Astrocyte of the cerebellum (primary cell): ENCODE results near the gene EEFSEC.

ENCODE experiments used
- DNase-seq: peaks from one replicate; pipeline ENCODE4 v3.0.0-alpha.2; 2011; ENCODE audit warnings: low read depth
- H3K4me3 ChIP-seq: 2 replicates; pipeline ENCODE4 v1.5.1; 2011; ENCODE audit warnings: mild to moderate bottlenecking, low read depth, low read length, moderate library complexity
- in situ Hi-C: cut with HindIII; loops from 2 replicates; pipeline ENCODE4 v1.10.0; 2017; ENCODE audit warnings: low sequenced_read_pairs
- TF ChIP-seq, protein P1 (sequence below): IDR thresholded peaks from 2 replicates; pipeline ENCODE4 v1.5.1; 2012; ENCODE audit warnings: low read length, low read depth, moderate library complexity, mild to moderate bottlenecking; ENCODE audit errors: missing control alignments

The EEFSEC gene

DNA sequence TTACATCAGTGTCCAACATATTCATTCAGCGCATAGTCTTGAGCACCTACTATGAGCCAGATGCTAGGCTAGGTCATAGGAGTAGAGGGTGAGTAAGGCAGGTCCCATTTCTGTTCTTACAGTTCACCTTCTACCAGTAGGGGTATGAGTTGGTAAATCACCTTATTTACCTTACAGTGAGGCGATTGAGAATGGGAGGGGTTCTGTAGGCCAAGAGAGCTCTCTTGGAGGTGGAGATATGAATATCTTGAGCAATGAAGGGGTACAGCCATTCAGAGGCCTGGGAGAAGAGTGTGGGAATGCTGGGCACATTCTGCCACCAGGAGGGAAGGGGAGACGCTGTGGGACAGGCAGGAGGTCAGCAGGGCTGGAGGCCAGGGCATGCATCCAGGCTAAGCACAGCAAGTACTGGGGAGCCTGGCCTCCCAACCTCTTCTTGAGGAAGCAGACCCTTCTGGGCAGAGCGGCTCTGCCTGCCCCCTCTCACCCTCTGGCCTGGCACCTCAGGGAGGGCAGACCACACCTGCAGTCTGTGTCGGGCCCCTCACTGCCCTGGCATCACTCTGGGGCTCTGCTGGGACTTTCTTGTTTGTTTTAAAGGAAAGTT, 123.4 kb downstream of the EEFSEC start:
- no peak overlapping the region for H3K4me3 ChIP-seq
- in situ Hi-C loops, result no loop called here
- TF ChIP-seq, protein P1, sequence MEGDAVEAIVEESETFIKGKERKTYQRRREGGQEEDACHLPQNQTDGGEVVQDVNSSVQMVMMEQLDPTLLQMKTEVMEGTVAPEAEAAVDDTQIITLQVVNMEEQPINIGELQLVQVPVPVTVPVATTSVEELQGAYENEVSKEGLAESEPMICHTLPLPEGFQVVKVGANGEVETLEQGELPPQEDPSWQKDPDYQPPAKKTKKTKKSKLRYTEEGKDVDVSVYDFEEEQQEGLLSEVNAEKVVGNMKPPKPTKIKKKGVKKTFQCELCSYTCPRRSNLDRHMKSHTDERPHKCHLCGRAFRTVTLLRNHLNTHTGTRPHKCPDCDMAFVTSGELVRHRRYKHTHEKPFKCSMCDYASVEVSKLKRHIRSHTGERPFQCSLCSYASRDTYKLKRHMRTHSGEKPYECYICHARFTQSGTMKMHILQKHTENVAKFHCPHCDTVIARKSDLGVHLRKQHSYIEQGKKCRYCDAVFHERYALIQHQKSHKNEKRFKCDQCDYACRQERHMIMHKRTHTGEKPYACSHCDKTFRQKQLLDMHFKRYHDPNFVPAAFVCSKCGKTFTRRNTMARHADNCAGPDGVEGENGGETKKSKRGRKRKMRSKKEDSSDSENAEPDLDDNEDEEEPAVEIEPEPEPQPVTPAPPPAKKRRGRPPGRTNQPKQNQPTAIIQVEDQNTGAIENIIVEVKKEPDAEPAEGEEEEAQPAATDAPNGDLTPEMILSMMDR, result no peak
- DNase-seq, result no peak

DNA sequence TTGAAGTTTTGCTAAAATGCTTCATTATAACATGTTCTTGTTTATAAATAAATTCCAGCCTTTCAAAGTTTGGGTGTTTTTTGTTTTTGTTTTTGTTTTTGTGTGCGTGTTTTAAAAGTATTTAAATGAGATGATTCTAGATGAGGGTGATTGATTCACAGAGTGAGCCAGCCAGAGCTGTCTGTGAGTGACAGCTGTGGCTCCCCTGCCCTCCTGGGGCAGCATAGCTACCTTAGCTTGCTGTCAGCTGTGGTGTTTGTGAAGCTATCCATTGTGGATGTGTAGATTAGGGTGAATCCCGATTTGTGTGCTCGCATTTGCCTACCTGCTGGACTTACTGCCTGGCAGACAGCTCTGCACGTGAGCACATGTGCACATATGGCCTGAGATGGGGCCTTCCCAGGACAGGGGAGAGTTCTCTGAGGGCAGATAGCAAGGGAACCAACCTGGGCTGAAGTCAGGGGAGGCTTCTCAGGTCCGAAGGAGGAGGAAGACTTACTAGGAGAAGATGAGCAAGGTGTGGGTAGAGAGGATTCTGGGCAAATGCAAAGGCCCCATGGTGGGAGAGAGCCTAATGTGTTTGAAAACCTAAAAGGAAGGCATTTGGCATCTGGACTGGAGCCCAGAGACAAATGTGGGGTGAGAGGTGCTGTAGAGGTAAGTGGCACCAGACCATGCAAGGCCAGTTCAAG, 124.2 kb downstream of the EEFSEC start:
- no peak overlapping the region for H3K4me3 ChIP-seq
- DNase-seq, result no peak
- TF ChIP-seq, protein P1, result no peak
- in situ Hi-C loops, result no loop called here

DNA sequence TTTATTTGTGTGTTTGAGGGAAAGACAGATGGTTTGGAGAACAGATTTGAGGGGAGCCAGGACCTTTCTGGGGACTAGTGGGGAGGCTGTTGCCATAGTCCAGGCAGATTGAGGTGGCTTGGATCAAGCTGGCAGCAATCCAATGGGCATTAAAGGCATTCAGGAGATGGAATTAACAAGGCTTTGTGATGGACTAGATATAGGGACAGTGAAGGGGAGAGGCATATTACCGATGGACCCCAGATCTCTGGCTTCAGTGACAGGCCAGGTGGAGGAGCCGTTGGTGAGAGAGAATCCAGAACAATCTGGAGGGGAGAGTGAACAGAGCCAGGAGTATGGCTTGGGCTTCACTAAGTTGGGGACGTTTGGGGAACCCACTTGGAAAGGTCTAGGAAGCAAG, 124.8 kb downstream of the EEFSEC start:
- in situ Hi-C loops, result no loop called here
- TF ChIP-seq, protein P1, result no peak
- no peak overlapping the region for H3K4me3 ChIP-seq
- no peak for DNase-seq

DNA sequence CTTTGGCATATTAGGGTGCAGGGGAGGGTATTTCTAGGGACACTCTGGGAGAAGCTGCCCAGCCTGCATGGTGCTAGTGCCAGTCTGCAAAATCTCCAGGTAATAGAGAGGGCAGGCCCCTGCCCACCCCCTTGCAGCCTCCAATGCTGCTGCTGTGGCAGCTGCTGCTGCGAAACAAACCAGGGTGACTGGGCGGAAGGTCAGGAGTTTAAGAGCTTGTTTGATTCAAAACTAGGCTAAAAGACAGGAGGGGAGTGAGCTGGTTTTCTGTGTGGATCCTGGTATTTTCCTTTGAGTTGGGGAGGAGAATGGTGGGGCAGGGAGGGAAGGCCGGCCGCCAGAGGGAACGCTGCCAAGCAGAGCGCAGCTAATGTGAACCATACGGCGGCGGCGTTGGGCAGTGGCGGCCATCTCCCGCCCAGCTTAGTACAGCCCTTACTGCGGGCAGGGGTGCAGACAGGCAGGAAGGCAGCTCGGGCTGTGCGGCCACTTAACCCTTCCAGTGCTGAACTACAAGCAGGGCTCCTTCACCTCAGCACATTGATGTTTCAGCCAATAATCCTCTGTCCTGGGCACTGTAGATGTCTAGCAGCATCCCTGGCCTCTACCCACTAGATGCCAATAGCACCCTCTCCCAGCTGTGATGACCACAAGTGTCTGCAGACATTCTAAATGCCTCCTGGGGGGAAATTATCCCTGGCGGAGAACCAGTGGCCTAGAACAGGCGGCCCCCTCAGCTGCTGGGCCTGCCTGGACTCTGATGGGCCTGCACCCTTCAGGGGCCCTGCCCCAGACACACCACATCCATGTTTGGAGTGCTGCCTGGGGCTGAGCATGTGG, 125.7 kb downstream of the EEFSEC start:
- in situ Hi-C loops, result no loop called here
- TF ChIP-seq, protein P1, result no peak
- DNase-seq, result peak; percentile 86
- no peak overlapping the region for H3K4me3 ChIP-seq

DNA sequence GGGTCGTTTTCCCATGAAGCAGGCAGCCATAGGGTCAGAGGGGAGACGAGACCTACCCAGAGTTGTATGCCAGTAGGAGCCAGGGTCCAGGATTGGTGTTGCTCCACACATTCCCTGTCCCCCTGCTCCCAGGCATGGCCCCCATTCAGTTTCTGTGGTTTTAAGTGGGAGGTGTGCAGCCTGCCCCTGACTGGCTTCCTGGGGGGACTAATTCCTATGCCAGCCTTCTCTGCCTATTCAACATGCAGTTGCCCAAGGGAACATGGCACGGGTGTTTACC, 126.3 kb downstream of the EEFSEC start:
- TF ChIP-seq, protein P1, result no peak
- no peak for DNase-seq
- no peak overlapping the region for H3K4me3 ChIP-seq
- in situ Hi-C loops, result no loop called here

DNA sequence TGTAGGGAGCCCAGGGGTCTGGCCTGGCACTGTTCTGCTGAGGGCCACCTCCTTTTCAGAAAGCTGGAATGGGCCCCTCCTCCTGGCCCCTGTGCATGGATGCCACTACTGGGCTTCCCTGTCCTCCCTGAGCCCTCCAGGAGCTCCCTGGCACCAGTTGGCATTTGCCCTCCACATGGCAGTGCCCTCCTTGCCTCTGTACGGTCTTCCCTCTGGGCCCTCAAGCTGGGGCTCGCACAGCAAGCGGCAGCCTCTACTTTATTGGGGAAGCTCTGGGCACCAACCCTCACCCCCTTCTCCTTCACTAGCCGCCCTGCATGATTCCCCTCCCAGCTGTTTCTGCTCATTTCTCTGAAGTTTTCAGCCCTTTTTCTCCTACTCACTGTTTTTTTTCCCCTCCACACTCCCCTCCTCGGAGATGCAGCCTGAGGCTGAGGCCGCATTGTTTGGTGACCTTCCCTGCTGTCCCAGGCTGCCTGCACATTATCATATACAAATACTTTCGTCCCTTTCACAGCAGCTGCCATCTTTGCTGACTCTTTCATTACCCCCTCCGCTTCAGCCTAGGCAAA, 127.3 kb downstream of the EEFSEC start:
- TF ChIP-seq, protein P1, result no peak
- no peak for DNase-seq
- in situ Hi-C loops, result no loop called here
- H3K4me3 ChIP-seq, result no peak overlapping the region
